NCI-H2196 (cell line): ENCODE data around the gene BIRC7.

Experiments
- DNase-seq: peaks from one replicate; lab custom pipeline; 2025; ENCODE audit not compliant: unreplicated experiment; lab: John Stamatoyannopoulos, UW

Gene BIRC7

GRCh38 chr20:63246490-63247288 is 11.0 kb downstream of the BIRC7 start:
- no peak for DNase-seq

- no peak for DNase-seq
Measured at GRCh38 chr20:63247671-63248228, 12.0 kb downstream of the BIRC7 start.

DNA sequence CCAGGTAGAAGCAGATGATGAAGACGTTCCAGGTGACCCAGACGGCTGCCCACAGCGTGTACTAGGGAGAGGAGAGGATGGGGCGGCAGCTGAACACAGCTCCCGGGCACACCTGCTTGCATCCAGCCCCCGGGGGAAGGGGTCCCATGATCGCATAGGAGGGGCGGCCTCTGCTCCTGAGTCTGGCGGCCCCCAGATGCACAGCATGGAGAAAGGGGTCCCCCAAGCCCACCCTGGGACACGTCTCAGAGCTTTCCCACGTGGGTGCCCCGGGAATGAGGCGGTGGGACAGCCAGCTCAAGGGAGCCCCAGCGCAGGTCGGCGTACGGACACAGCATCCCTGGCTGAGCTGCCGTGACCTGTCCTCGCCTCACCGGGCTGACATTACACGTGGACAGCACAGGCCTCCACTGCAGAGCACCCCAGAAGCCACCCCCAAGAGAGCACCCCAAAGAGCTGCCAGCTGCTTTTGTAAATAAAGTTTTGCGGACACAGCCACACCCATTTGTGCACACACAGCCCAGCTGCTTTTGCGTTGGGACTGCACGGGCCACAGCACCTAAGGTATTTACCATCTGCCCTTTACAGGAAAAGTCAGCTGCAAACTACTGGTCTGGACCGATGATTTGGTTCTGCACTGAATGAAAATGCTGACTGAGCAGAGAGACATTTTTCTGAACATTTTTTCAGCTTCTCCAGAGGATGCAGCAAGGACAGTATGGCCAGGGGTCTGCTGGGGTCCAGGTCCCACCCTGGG is 13.3 kb downstream of the BIRC7 start:
- no peak for DNase-seq

DNA sequence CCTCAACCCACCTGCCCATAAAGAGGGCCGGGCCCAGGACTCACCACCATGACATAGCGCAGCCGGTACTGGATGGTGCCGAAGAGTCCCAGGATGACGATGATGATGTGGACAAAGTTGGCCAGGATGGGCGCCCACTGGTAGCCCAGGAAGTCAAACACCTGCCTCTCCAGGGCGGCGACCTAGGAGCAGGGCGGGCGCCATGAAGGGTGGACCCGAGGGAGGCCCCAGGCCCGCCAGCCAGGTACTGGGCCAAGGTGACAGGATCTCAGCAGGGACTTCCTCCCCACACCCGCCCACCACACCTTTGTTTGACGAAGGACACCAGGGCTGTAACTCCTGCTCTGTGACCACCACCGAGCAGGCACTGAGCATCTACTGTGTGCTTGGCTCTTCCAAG is 14.2 kb downstream of the BIRC7 start:
- DNase-seq, result no peak

- peak; percentile 31 for DNase-seq
Measured at GRCh38 chr20:63251350-63251749, 15.6 kb downstream of the BIRC7 start.

DNA sequence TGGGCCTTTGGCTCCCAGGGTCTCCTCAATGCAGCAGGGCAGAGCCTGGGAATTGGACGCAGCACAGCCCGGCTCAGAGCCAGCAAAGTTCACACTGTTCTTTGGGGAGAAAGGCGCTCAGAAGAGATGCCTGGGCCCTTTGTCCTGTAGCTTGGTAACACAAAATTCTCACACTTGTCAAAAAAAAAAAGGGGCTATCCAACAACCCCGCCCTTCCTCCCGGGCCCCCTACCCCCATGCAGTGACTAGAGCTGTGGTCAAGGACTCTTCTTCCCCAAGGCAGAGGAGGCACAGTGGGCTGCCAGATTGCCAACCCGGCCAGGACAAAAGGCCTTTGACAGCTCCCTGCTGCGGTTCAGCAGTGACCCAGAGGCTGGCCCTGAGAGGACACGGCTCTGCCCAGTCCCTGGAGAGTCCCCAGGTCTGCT is 16.6 kb downstream of the BIRC7 start:
- no peak for DNase-seq

- DNase-seq, result no peak
Measured at GRCh38 chr20:63253065-63253437, 17.3 kb downstream of the BIRC7 start.

DNA sequence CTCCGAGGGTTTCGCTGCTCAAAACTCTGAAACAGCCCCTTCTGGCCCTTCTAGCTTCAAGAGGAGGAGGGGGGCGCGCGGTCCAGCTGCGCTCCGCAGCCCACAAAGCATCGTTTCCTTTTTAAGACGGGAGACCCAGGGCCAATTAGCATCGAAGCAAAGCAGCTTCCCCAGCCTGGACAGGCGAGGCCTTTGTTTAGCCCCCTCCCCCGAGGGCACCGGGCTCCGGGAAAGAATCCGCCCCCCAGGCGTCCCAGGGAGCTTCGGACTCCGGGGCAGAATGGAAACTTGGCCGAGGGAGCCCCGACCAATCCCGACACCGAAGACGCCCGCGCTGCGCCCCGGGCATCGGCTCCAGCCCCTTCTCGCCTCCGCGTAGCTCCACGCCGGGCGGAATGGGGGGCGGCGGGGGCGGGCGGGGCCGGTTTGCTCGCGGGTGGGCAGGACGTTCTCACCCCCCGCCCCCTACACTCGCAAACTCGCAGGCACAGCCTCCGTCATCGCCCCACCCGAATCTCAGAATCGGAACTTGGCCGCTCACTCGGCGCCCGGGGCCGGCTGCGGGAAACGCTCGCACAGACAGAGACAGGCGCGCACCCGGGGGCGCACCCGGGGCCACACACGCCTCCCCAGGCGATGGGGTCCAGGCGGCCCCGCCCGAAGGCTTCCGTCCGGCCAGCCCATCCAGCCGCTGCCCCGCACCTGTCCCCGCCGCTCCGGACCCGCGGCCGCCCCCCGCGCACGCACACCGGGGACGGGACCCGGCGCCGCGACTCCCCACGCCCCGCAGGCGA is 17.9 kb downstream of the BIRC7 start:
- DNase-seq, result no peak

DNA sequence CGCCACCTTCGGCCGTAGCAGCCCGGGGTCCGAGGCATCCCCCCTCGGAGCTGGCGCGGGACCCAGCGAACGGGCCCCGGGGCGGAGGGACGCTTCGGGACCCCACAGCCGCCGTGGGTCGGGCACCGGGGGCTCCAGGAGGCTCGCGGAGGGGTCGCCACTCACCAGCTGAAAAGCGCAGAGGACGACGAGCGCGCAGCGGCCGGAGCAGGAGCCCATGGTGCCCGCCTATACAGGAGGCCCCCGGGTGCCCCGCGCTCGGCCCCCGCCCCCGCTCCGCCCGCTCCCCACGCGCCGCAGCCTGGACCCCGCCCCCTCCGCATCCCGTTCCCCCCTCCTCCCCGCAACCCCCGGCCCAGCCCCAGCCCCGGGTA is 18.5 kb downstream of the BIRC7 start, which contains the start of gene NKAIN4:
Gene NKAIN4 (minus strand): TSS at position 232 of the 374 bp plus-strand sequence. CDS start 13 bp downstream, at position 219.
- no peak for DNase-seq

DNA sequence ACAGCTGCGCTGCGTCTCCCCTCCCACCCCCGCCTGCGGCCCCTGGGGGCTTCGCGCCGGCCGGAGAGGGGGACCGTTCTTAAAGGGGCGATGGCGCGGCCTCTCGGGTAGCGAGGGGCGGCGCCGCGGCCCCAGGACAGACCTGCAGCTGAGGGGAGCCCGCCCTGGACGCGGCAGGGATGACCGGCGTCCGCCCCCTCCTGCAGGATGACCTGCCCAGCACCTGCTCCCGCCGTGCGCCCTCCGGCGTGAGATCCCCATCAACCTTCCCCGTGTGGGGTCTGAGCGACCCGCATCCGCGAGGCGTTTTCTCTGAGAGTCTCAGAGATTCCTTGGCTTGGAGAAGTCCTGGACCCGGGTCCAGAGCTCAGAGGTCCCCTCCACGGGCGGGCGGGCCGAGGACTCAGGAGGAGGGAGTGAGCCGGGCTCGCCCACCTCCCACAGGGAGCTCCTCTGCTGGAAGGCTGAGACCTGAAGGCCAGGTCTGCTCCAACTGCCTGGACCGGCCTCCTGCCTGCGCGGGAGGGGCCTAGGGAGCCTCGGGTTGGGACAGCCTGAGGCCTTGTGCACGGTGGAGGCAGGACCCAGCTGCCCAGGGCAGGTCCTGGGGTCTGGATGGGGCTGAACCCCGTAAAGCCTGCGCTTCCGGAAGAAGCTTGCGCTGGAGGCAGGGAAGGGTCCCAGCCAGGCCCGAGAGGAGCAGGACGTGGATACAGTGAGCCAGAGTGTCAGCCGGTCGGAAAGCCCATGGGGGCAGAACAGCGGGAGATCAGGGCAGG is 19.1 kb downstream of the BIRC7 start:
- no peak for DNase-seq

GRCh38 chr20:63255931-63256704 is 20.4 kb downstream of the BIRC7 start:
- DNase-seq, result no peak

GRCh38 chr20:63256954-63257353 is 21.2 kb downstream of the BIRC7 start:
- no peak for DNase-seq

- no peak for DNase-seq
Measured at GRCh38 chr20:63257629-63258028, 21.9 kb downstream of the BIRC7 start.

DNA sequence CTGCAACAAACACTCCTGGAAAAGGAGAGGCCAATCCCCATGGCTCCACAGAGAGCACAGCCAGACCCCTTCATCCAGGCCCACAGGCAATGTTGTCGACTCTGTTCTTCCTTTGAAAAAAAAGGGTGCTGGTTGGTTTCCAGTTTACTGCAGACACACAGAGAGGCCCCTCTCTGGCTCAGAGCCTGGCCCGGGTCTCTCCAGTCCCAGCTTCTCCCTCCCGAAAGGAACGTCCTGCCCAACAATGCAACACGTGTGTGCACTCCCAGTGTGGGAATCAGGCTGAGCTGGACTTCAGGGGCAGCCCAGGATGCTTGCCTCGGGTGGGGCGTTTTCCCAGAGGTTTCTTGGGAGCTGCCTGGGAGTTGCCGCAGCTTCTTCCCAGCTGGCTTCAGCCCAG is 23.1 kb downstream of the BIRC7 start:
- DNase-seq, result no peak

GRCh38 chr20:63259734-63260460 is 24.2 kb downstream of the BIRC7 start:
- DNase-seq, result no peak

DNA sequence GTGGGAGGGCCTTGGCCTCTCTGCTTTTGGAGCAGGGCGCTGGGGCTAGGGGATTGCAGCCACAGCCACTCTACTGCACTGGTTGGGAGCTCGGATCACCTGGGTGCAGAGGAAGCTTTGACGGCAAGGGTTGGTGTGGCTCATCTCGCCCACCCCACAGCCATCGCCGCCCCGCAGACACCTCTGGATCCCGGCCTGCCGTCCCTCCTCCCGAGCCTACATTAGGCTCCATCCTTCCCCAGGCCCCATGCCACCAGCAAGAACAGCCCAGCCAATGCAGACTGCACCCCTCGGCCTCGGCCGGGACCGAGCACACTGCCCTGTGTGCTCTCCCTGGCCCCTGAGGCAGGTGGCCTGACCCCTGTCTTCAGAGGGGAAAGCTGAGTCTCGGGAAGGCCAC is 24.8 kb downstream of the BIRC7 start:
- DNase-seq, result no peak

GRCh38 chr20:63261060-63261794 is 25.5 kb downstream of the BIRC7 start:
- no peak for DNase-seq

GRCh38 chr20:63261795-63262528 is 26.3 kb downstream of the BIRC7 start:
- no peak for DNase-seq
